Esophagus muscularis mucosa (tissue), 3 donors: ENCODE results near the gene EOLA2.
"Not testable (repeated sequence)": the region's sequence is repeated elsewhere in the genome, so short reads cannot be mapped to it uniquely, and the experiment has no call there.

Source experiments
- EP300 ChIP-seq: sonication (generic); formaldehyde crosslinking; IDR thresholded peaks from one replicate; pipeline ENCODE4 v1.6.1; 2017; ENCODE audit warnings: antibody characterized with exemption
- TF ChIP-seq, protein P1 (sequence below), 3 experiments: fragments of 200-600 bp in 2 of 3; fragments of 450-650 bp in 1 of 3; sonication (generic) in 2 of 3; IDR thresholded peaks; one replicate each; pipeline ENCODE4 v1.5.1; 2017 to 2019; ENCODE audit warnings: antibody characterized with exemption in 3 of 3, mild to moderate bottlenecking in 2 of 3, moderate library complexity in 1 of 3

DNA sequence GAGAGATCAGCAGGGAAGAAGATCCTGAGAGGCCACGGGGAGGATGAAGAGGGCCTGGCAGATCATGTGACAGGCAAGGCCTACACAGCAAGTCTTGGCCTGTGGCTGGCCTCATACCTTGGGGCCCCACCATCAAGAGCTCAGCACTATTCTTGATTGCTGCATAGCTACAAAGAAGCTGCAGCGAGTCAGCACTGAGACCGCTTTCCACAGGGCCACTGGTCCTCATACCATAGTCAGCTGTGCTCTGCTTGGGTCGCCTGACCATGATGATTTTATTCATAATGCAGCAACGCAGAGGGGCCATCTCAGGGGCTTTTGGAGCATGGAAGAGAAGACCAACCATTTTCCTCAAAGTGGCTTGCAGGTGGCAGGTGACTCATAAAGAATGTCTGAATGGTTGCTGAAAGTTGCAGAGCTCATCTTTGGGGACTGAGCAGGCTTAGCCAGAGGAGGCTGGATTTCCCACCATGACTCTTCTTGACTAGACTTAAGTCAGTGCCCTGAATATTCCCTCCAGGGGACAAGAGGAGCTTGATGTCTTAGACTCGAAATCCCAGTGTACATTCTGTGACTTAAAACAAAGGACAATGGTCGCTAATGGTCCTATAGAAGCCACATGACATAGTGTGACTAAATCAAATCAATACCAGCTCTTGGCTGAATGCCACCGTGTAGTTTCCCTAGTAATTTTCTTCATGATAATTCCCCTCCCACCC is 10.9 kb downstream of the EOLA2 start:
- TF ChIP-seq, protein P1, sequence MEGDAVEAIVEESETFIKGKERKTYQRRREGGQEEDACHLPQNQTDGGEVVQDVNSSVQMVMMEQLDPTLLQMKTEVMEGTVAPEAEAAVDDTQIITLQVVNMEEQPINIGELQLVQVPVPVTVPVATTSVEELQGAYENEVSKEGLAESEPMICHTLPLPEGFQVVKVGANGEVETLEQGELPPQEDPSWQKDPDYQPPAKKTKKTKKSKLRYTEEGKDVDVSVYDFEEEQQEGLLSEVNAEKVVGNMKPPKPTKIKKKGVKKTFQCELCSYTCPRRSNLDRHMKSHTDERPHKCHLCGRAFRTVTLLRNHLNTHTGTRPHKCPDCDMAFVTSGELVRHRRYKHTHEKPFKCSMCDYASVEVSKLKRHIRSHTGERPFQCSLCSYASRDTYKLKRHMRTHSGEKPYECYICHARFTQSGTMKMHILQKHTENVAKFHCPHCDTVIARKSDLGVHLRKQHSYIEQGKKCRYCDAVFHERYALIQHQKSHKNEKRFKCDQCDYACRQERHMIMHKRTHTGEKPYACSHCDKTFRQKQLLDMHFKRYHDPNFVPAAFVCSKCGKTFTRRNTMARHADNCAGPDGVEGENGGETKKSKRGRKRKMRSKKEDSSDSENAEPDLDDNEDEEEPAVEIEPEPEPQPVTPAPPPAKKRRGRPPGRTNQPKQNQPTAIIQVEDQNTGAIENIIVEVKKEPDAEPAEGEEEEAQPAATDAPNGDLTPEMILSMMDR (IDR thresholded peaks at IDR 0.05): not testable (repeated sequence)
- not testable (repeated sequence) for TF ChIP-seq EP300
